IMR-90 (cell line): ENCODE results near the gene ADAP1.

ENCODE experiments used
- CEBPB ChIP-seq: IDR thresholded peaks from 2 replicates; pipeline ENCODE4 v1.6.1; 2012; ENCODE audit warnings: low read depth, low read length, improper control_type of control experiment
- CHD1 ChIP-seq: IDR thresholded peaks from 2 replicates; pipeline ENCODE4 v1.6.1; 2012; ENCODE audit warnings: low read depth, low read length, improper control_type of control experiment
- CTCF ChIP-seq: conservative IDR thresholded peaks from 2 replicates; pipeline ENCODE4 v1.5.1; 2012; ENCODE audit warnings: mild to moderate bottlenecking, low read depth, low read length, improper control_type of control experiment
- ELK1 ChIP-seq: fragments of 150-350 bp; IDR thresholded peaks from 2 replicates; pipeline ENCODE4 v1.6.1; 2016; ENCODE audit warnings: low read depth, mild to moderate bottlenecking, low read length, moderate library complexity, borderline replicate concordance
- FOS ChIP-seq: fragments of 150-350 bp; IDR thresholded peaks from 2 replicates; pipeline ENCODE4 v1.6.1; 2016; ENCODE audit warnings: low read depth, low read length
- MAFK ChIP-seq: IDR thresholded peaks from 2 replicates; pipeline ENCODE4 v1.6.1; 2012; ENCODE audit warnings: low read depth, low read length, improper control_type of control experiment
- MAZ ChIP-seq: IDR thresholded peaks from 2 replicates; pipeline ENCODE4 v1.6.1; 2012; ENCODE audit warnings: low read depth, mild to moderate bottlenecking, low read length, improper control_type of control experiment, moderate library complexity, borderline replicate concordance
- NFE2L2 ChIP-seq: fragments of 150-350 bp; IDR thresholded peaks from 2 replicates; pipeline ENCODE4 v1.6.1; 2016; ENCODE audit warnings: low read depth, mild to moderate bottlenecking, low read length
- POLR2A ChIP-seq: IDR thresholded peaks from 2 replicates; pipeline ENCODE4 v1.6.1; 2012; ENCODE audit warnings: mild to moderate bottlenecking, low read depth, low read length
- RAD21 ChIP-seq: IDR thresholded peaks from 2 replicates; pipeline ENCODE4 v1.6.1; 2012; ENCODE audit warnings: low read length, improper control_type of control experiment
- RCOR1 ChIP-seq: IDR thresholded peaks from 2 replicates; pipeline ENCODE4 v1.6.1; 2012; ENCODE audit warnings: mild to moderate bottlenecking, low read length, improper control_type of control experiment; ENCODE audit not compliant: insufficient replicate concordance
- RFX5 ChIP-seq: IDR thresholded peaks from 2 replicates; pipeline ENCODE4 v1.8.0; 2012; ENCODE audit warnings: low read depth, mild to moderate bottlenecking, low read length, moderate library complexity
- SMC3 ChIP-seq: fragments of 150-350 bp; IDR thresholded peaks from 2 replicates; pipeline ENCODE4 v1.6.1; 2016; ENCODE audit warnings: low read depth, mild to moderate bottlenecking, antibody characterized with exemption, low read length, moderate library complexity

GRCh38 chr7:871900-872537 lies 82.5 kb downstream of the ADAP1 start:
- TF ChIP-seq MAFK (no peak), CTCF (no peak), POLR2A (no peak), CEBPB (no peak), RAD21 (no peak), RFX5 (no peak), FOS (no peak), RCOR1 (no peak), CHD1 (no peak), ELK1 (no peak), SMC3 (no peak), MAZ (no peak), NFE2L2 (no peak)
